ENCODE measurements around the gene PRKAG1.

DNA sequence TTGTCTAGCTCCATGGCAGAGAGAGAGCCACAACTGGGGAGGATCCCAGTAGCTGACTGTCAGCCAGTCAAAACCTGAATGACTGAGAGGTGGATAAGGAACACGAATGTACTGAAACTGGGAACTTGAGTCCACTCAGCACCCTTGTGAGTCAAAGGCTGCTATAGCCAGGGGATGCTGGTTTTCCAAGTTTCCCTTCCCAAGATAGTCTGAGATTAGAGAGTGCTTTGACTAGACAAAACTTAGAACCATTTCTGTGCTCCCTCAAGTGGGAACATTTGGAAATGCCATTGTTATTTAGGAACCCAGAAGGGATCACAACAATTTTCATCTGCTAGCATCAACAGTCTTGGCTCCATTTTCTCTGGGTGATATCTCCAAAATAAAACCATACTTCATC lies 4.0 kb downstream of the PRKAG1 start:
- TF ChIP-seq, protein P1, sequence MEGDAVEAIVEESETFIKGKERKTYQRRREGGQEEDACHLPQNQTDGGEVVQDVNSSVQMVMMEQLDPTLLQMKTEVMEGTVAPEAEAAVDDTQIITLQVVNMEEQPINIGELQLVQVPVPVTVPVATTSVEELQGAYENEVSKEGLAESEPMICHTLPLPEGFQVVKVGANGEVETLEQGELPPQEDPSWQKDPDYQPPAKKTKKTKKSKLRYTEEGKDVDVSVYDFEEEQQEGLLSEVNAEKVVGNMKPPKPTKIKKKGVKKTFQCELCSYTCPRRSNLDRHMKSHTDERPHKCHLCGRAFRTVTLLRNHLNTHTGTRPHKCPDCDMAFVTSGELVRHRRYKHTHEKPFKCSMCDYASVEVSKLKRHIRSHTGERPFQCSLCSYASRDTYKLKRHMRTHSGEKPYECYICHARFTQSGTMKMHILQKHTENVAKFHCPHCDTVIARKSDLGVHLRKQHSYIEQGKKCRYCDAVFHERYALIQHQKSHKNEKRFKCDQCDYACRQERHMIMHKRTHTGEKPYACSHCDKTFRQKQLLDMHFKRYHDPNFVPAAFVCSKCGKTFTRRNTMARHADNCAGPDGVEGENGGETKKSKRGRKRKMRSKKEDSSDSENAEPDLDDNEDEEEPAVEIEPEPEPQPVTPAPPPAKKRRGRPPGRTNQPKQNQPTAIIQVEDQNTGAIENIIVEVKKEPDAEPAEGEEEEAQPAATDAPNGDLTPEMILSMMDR (IDR thresholded peaks at IDR 0.05; ENCODE audit: low read length), result no peak
- TF ChIP-seq EZH2phosphoT487 (IDR thresholded peaks at IDR 0.05; ENCODE audit: low read length) (no peak), EZH2 (optimal IDR thresholded peaks at IDR 0.05; ENCODE audit: low read depth, low read length) (no peak)
